ENCODE measurements around the gene COL28A1.

DNA sequence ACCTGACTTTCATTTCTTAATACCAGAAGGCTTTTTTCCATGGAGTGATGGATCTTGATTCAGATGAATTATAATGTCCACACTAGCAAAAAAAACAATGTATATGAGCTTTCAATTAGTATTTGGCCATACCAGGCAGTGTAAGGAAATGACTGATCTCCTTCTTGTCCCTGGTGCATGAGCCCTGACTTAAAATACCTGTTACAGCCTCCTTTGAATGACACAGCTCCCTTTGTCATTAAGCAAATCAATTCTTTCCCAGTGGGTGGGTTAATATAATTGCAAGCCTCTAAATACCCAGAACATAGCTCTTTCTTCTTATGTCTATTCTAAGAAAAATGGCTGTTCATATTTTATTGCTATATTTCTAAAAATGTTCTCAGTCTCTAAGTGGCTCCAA lies 188.6 kb downstream of the COL28A1 start:
- TF ChIP-seq ZNF274 (IDR thresholded peaks at IDR 0.05; ENCODE audit: low read depth, low read length), result no peak
- TF ChIP-seq YY1 (IDR thresholded peaks at IDR 0.05; ENCODE audit: insufficient read depth, insufficient read length), result no peak

All from NT2/D1 (cell line).